ENCODE measurements around the gene IGSF21.

- no peak for TF ChIP-seq CTCF (IDR thresholded peaks at IDR 0.05; ENCODE audit: low read depth, low read length, missing input control)
- no peak for TF ChIP-seq HNF4A (conservative IDR thresholded peaks at IDR 0.05)
- TF ChIP-seq REST (IDR thresholded peaks at IDR 0.05) = no peak
Measured at GRCh38 chr1:18373882-18374493, 266.4 kb downstream of the IGSF21 start.

Measured in liver (tissue), 3 donors.